Gastrocnemius medialis (tissue), 4 donors: Measurements from ENCODE around the gene ZBTB2. TPM values are rescaled to one million over a fixed set of nuclear protein-coding genes. Genes with fewer than 3 reads are reported as not detected.

Experiments
- ATAC-seq, 2 donors: fragments of 150-250 bp; one replicate each; pipeline ENCODE4 v1.9.1; 2016
- DNase-seq, 2 donors: peaks; one replicate each; pipeline ENCODE4 v3.0.0-alpha.2; 2019
- H3K27ac ChIP-seq, 4 donors: fragments of 200-600 bp; sonication (generic); 1 replicate in 1 of 4; 2 replicates in 3 of 4; pipeline ENCODE4 v1.5.1; 2016 to 2018; ENCODE audit warnings: mild to moderate bottlenecking in 2 of 4, moderate library complexity in 1 of 4
- H3K27me3 ChIP-seq, 3 donors: fragments of 200-600 bp; sonication (generic) in 2 of 3; 1 replicate in 1 of 3; 2 replicates in 2 of 3; pipeline versions ENCODE4 v1.5.1 to v1.6.0; 2016 to 2019; ENCODE audit warnings: mild to moderate bottlenecking in 1 of 3, moderate library complexity in 1 of 3
- H3K36me3 ChIP-seq, 2 donors: fragments of 200-600 bp; sonication (generic) in 1 of 2; one replicate each; pipeline ENCODE4 v1.5.1; 2017 to 2018
- H3K4me1 ChIP-seq, 2 donors: fragments of 200-600 bp; sonication (generic) in 1 of 2; one replicate each; pipeline ENCODE4 v1.5.1; 2016 to 2017; ENCODE audit warnings: mild to moderate bottlenecking in 2 of 2
- H3K4me3 ChIP-seq, 4 donors: fragments of 200-600 bp; sonication (generic) in 3 of 4; 1 replicate in 1 of 4; 2 replicates in 3 of 4; pipeline ENCODE4 v1.5.1; 2016 to 2019; ENCODE audit warnings: mild to moderate bottlenecking in 2 of 4
- H3K9me3 ChIP-seq, 3 donors: fragments of 200-600 bp; sonication (generic) in 2 of 3; 1 replicate in 1 of 3; 2 replicates in 2 of 3; pipeline ENCODE4 v1.5.1; 2016 to 2019
- CTCF ChIP-seq, 5 experiments: fragments of 450-650 bp in 3 of 5; fragments of 200-600 bp in 2 of 5; sonication (generic) in 2 of 5; IDR thresholded peaks in 4 of 5; conservative IDR thresholded peaks in 1 of 5; 1 replicate in 4 of 5; 2 replicates in 1 of 5; pipeline ENCODE4 v1.5.1; 2016 to 2019; ENCODE audit warnings: antibody characterized with exemption in 5 of 5, mild to moderate bottlenecking in 3 of 5, moderate library complexity in 3 of 5
- POLR2A ChIP-seq, 2 donors: fragments of 450-650 bp; IDR thresholded peaks; one replicate each; pipeline ENCODE4 v1.6.1; 2017; ENCODE audit warnings: antibody characterized with exemption in 2 of 2, mild to moderate bottlenecking in 2 of 2, moderate library complexity in 2 of 2
- in situ Hi-C, 4 donors: fragments of 200-750 bp; cut with MboI; loops; one replicate each; pipeline versions ENCODE4 v1.15.0 to v1.8.0; 2017; ENCODE audit warnings: low sequenced_read_pairs in 4 of 4
- intact Hi-C: fragments of 100-400 bp; cut with DNase I; formaldehyde crosslinking; loops from one replicate; pipeline ENCODE4 v1.15.1; 2023; ENCODE audit warnings: low total_unique reads
- total RNA-seq, 4 donors: library from RNA; depleted of rRNA; stranded (reverse); fragments of >200 nt; gene quantifications; one replicate each; pipeline versions ENCODE4 v1.1.0 to v1.2.3, GENCODE V29; 2016

The ZBTB2 gene
- total RNA-seq, 4 donors from 2014 or later: 9.6 to 18.5 (median 14.3) TPM

- peaks cover 0 to 21% of the 10 kb centered on the region in 2 donors for H3K4me1 ChIP-seq
- H3K4me3 ChIP-seq: no peak overlapping the region
- H3K27ac ChIP-seq: no peak overlapping the region
- no peak for DNase-seq
- in situ Hi-C loops (loop anchor here in 2 of 4 donors (25.0 kb wide), 2 partner anchors 825 to 1550 kb away; partner anchors contain the start of gene FBXO5 (in 1 of the 2)), intact Hi-C loops (no loop called here)
- H3K9me3 ChIP-seq: no peaks in the 10 kb centered on the region
- H3K36me3 ChIP-seq: no peaks in the 10 kb centered on the region
- TF ChIP-seq CTCF (IDR thresholded peaks at IDR 0.05 in 4 of 5, conservative IDR thresholded peaks at IDR 0.05 in 1 of 5) (no peak), POLR2A (IDR thresholded peaks at IDR 0.05) (no peak)
- H3K27me3 ChIP-seq: no peaks in the 10 kb centered on the region
- ATAC-seq: no peak
These were observed 45.4 kb upstream of the ZBTB2 start for GRCh38 chr6:151436802-151437201.

DNA sequence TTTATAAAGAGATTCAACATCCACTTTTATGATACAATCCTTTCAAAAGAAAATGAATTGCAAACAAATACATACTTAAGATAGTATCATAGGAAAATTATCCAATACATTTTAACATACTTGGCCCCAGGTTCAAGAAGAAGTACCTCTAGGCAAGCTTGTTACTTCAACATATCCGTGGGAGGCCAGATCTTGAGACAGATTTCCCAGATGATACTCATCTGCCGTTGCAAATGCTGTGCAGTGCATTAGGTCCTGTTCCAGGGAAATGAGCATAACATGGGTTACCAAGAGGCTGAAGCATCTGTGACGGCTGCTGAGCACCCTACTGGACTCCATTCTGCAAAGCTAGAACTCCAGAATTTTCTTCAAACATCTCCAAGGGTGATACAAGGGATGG, 44.9 kb upstream of the ZBTB2 start:
- no peak overlapping the region for H3K4me3 ChIP-seq
- TF ChIP-seq POLR2A (IDR thresholded peaks at IDR 0.05) (no peak), CTCF (IDR thresholded peaks at IDR 0.05 in 4 of 5, conservative IDR thresholded peaks at IDR 0.05 in 1 of 5) (no peak)
- in situ Hi-C loops (loop anchor here in 2 of 4 donors (25.0 kb wide), 2 partner anchors 826 to 1551 kb away; partner anchors contain the start of gene FBXO5 (in 1 of the 2)), intact Hi-C loops (no loop called here)
- H3K4me1 ChIP-seq: peaks cover 0 to 17% of the 10 kb centered on the region in 2 donors
- H3K9me3 ChIP-seq: no peaks in the 10 kb centered on the region
- DNase-seq (no peak), ATAC-seq (no peak)
- no peaks in the 10 kb centered on the region for H3K36me3 ChIP-seq
- H3K27me3 ChIP-seq: no peaks in the 10 kb centered on the region
- H3K27ac ChIP-seq: no peak overlapping the region

DNA sequence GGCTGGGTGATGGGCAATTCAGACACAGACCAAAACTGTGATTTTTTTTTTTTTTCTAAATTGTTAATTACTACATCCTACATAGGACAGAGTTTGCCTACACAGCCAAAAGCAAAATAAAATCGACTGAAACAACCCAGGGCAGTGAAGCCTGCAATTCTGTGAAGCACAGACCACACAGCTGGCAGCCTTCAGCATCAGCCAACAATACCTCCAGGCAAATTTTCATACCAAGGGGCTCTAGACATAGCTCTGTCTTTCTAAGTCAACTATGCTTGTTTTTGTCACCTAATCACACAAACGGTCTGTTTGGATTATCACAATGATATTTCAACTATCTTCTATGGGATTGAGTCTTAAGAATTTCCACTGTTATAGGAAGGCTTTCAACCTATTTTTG, 43.0 kb upstream of the ZBTB2 start:
- H3K4me1 ChIP-seq: peaks cover 0 to 10% of the 10 kb centered on the region in 2 donors
- peaks cover 0 to 14% of the 10 kb centered on the region in 2 donors for H3K36me3 ChIP-seq
- no peak overlapping the region for H3K4me3 ChIP-seq
- intact Hi-C loops (no loop called here), in situ Hi-C loops (loop anchor here in 2 of 4 donors (25.0 kb wide), 2 partner anchors 828 to 1553 kb away; partner anchors contain the start of gene FBXO5 (in 1 of the 2))
- H3K9me3 ChIP-seq: no peaks in the 10 kb centered on the region
- DNase-seq (no peak), ATAC-seq (no peak)
- TF ChIP-seq CTCF (IDR thresholded peaks at IDR 0.05 in 4 of 5, conservative IDR thresholded peaks at IDR 0.05 in 1 of 5) (no peak), POLR2A (IDR thresholded peaks at IDR 0.05) (no peak)
- no peak overlapping the region for H3K27ac ChIP-seq
- no peaks in the 10 kb centered on the region for H3K27me3 ChIP-seq

- no peak for ATAC-seq
- in situ Hi-C loops (loop anchor here in 2 of 4 donors (25.0 kb wide), 2 partner anchors 830 to 1555 kb away; partner anchors contain the start of gene FBXO5 (in 1 of the 2)), intact Hi-C loops (no loop called here)
- Histone ChIP-seq H3K4me1 (peaks cover 0 to 8% of the 10 kb centered on the region in 2 donors), H3K4me3 (no peak overlapping the region), H3K27ac (no peak overlapping the region), H3K36me3 (peaks cover 0 to 31% of the 10 kb centered on the region in 2 donors), H3K9me3 (no peaks in the 10 kb centered on the region), H3K27me3 (no peaks in the 10 kb centered on the region)
- no peak for DNase-seq
- TF ChIP-seq CTCF (IDR thresholded peaks at IDR 0.05 in 4 of 5, conservative IDR thresholded peaks at IDR 0.05 in 1 of 5): no peak
- TF ChIP-seq POLR2A (IDR thresholded peaks at IDR 0.05): no peak
These were observed 41.3 kb upstream of the ZBTB2 start for GRCh38 chr6:151432651-151433050.
